A673 (cell line): ENCODE data around the gene REN. TPM values are rescaled to one million over a fixed set of nuclear protein-coding genes. Genes with fewer than 3 reads are reported as not detected.

Experiments used
- BruUV-seq: library from RNA; stranded (reverse); fragments of 400-500 nt; replicated peaks from 2 replicates; lab custom pipeline; 2021; lab: Mats Ljungman, UMichigan
- CTCF ChIA-PET: fragments of 300-600 bp; sonication (Branson Sonifier 250); formaldehyde crosslinking; loops from one replicate; lab custom pipeline; 2022; ENCODE audit warnings: antibody characterized with exemption; lab: Charles Lee
- POLR2A ChIA-PET: fragments of 300-600 bp; sonication (Branson Sonifier 250); formaldehyde crosslinking; loops from one replicate; lab custom pipeline; 2022; ENCODE audit warnings: antibody characterized with exemption; ENCODE audit not compliant: low non-redundant PET; lab: Charles Lee
- DNase-seq: peaks from one replicate; pipeline ENCODE4 v3.0.0-alpha.2; 2015; ENCODE audit warnings: low spot score
- H3K27ac ChIP-seq: fragments of 200-600 bp; sonication (generic); 2 replicates; pipeline ENCODE4 v1.5.1; 2016; ENCODE audit warnings: mixed run types, low read depth, mild to moderate bottlenecking, mixed read lengths, antibody characterized with exemption, low read length; ENCODE audit not compliant: poor library complexity, severe bottlenecking
- H3K27me3 ChIP-seq: fragments of 200-600 bp; sonication (generic); replicated peaks from 2 replicates; pipeline ENCODE4 v1.6.1; 2017; ENCODE audit warnings: mixed run types, low read depth, mild to moderate bottlenecking, mixed read lengths, antibody characterized with exemption, low read length; ENCODE audit not compliant: insufficient read depth, poor library complexity
- H3K36me3 ChIP-seq: fragments of 200-600 bp; sonication (generic); 2 replicates; pipeline ENCODE4 v1.6.1; 2016; ENCODE audit warnings: mixed run types, mild to moderate bottlenecking, mixed read lengths, antibody characterized with exemption, low read length; ENCODE audit not compliant: insufficient read depth, poor library complexity, severe bottlenecking
- H3K4me1 ChIP-seq: fragments of 200-600 bp; sonication (generic); 2 replicates; pipeline ENCODE4 v1.6.1; 2017; ENCODE audit warnings: mixed run types, mild to moderate bottlenecking, mixed read lengths, antibody characterized with exemption, low read length; ENCODE audit not compliant: insufficient read depth, poor library complexity, severe bottlenecking
- H3K4me3 ChIP-seq: fragments of 200-600 bp; sonication (generic); 2 replicates; pipeline ENCODE4 v1.5.1; 2016; ENCODE audit warnings: low read depth, mixed run types, mild to moderate bottlenecking, mixed read lengths, low read length; ENCODE audit not compliant: poor library complexity, severe bottlenecking
- H3K9me3 ChIP-seq: fragments of 200-600 bp; sonication (generic); 2 replicates; pipeline ENCODE4 v1.6.1; 2016; ENCODE audit warnings: mixed run types, low read depth, mild to moderate bottlenecking, mixed read lengths, antibody characterized with exemption, low read length; ENCODE audit not compliant: poor library complexity, severe bottlenecking
- CTCF ChIP-seq: fragments of 300-800, 200-600 bp; sonication (generic); conservative IDR thresholded peaks from 2 replicates; pipeline ENCODE4 v1.5.1; 2017; ENCODE audit warnings: low read depth, mild to moderate bottlenecking, antibody characterized with exemption, low read length, moderate library complexity, mixed read lengths
- EZH2 ChIP-seq: fragments of 200-600 bp; sonication (generic); IDR thresholded peaks from 2 replicates; pipeline ENCODE4 v1.6.1; 2017; ENCODE audit warnings: borderline replicate concordance, low read depth, mild to moderate bottlenecking, mixed read lengths, antibody characterized with exemption, low read length; ENCODE audit not compliant: poor library complexity, severe bottlenecking
- intact Hi-C: fragments of 100-400 bp; cut with micrococcal nuclease; formaldehyde crosslinking; loops from one replicate; pipeline ENCODE4 v1.10.0; 2022; ENCODE audit not compliant: unreplicated experiment
- total RNA-seq: library from RNA; stranded (reverse); gene quantifications from 2 replicates; pipeline ENCODE4 v1.2.3, GENCODE V29; 2021

The REN gene
- total RNA-seq, 1 experiment from 2014 or later = not detected

DNA sequence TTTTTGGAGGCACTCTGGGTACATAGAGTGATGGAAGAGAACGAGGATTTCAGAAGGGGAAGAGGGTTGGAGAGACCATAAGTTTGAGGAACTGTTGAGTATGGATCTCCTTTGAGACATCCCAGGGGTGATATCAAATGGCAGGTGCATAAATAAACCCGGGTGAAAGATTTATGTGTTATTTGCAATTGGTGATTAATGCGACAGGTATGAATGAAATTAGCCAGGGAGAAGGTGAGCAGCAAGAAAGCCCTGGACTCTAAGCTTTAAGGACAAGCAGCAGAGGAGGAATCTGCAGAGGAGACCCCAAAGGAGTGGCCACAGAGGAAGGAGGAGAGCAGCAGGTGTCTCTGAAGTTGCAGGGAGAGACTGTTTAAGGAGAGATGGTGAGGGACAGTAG is 8.8 kb upstream of the REN start:
- no TSS peak for BruUV-seq
- intact Hi-C loops = no loop called here
- ChIA-PET CTCF (no interaction called here), POLR2A (no interaction called here)
- Histone ChIP-seq H3K27me3 (peaks cover 14% of the 10 kb centered on the region), H3K36me3 (no peaks in the 10 kb centered on the region), H3K9me3 (no peaks in the 10 kb centered on the region), H3K4me1 (no peaks in the 10 kb centered on the region), H3K27ac (no peak overlapping the region), H3K4me3 (no peak overlapping the region)
- DNase-seq = no peak
- TF ChIP-seq CTCF = no peak
- no peak for TF ChIP-seq EZH2

- no peak overlapping the region for H3K4me3 ChIP-seq
- DNase-seq = no peak
- peaks cover 13% of the 10 kb centered on the region for H3K9me3 ChIP-seq
- intact Hi-C loops = no loop called here
- H3K36me3 ChIP-seq = no peaks in the 10 kb centered on the region
- H3K27ac ChIP-seq = no peak overlapping the region
- TF ChIP-seq CTCF (no peak), EZH2 (no peak)
- ChIA-PET POLR2A (no interaction called here), CTCF (interaction anchor here (0.6 to 1.0 kb wide), 2 partner anchors 10 to 301 kb away, joined by 3 read pairs; no protein-coding TSS in a partner anchor)
- no TSS peak for BruUV-seq
- no peaks in the 10 kb centered on the region for H3K4me1 ChIP-seq
- peaks cover 6% of the 10 kb centered on the region for H3K27me3 ChIP-seq
These were observed 6.4 kb upstream of the REN start for GRCh38 chr1:204172404-204173029.

GRCh38 chr1:204171751-204172178 is 5.6 kb upstream of the REN start:
- H3K9me3 ChIP-seq = peaks cover 13% of the 10 kb centered on the region
- intact Hi-C loops = no loop called here
- DNase-seq = no peak
- no peak overlapping the region for H3K4me3 ChIP-seq
- BruUV-seq = no TSS peak
- H3K4me1 ChIP-seq = no peaks in the 10 kb centered on the region
- no peaks in the 10 kb centered on the region for H3K36me3 ChIP-seq
- ChIA-PET POLR2A (no interaction called here), CTCF (interaction anchor here (1.0 kb wide), 1 partner anchor 9 kb away, joined by 3 read pairs; no protein-coding TSS in a partner anchor)
- H3K27me3 ChIP-seq = peaks cover 5% of the 10 kb centered on the region
- TF ChIP-seq EZH2 (no peak), CTCF (no peak)
- no peak overlapping the region for H3K27ac ChIP-seq
